Mesothelial cell of epicardium (in vitro differentiated cells): Measurements from ENCODE around the gene FOXK1. TPM values are rescaled to one million over a fixed set of nuclear protein-coding genes. Genes with fewer than 3 reads are reported as not detected.

ENCODE experiments used
- DNase-seq, 2 experiments: peaks; one replicate each; pipeline ENCODE4 v3.0.0; 2021; ENCODE audit warnings: low spot score in 2 of 2; ENCODE audit not compliant: unreplicated experiment in 2 of 2
- H3K27ac Mint-ChIP-seq: 2 replicates; pipeline ENCODE4 v1.8.0; 2021; ENCODE audit warnings: mixed read lengths
- H3K27me3 Mint-ChIP-seq: 2 replicates; pipeline ENCODE4 v1.8.0; 2021; ENCODE audit warnings: low read depth, mixed read lengths
- H3K36me3 Mint-ChIP-seq: 2 replicates; pipeline ENCODE4 v1.8.0; 2021; ENCODE audit warnings: mixed read lengths
- H3K4me1 Mint-ChIP-seq: 2 replicates; pipeline ENCODE4 v1.8.0; 2021; ENCODE audit warnings: mixed read lengths
- H3K4me3 Mint-ChIP-seq: 2 replicates; pipeline ENCODE4 v1.8.0; 2021; ENCODE audit warnings: mild to moderate bottlenecking, moderate library complexity, mixed read lengths
- H3K9me3 Mint-ChIP-seq: 2 replicates; pipeline ENCODE4 v1.8.0; 2021; ENCODE audit warnings: mixed read lengths
- total RNA-seq: library from RNA; stranded (reverse); gene quantifications from 3 replicates; pipeline ENCODE4 v1.2.1, GENCODE V29; 2021
- TF ChIP-seq, protein P1 (sequence below): fragments of 200-600 bp; sonication (generic); IDR thresholded peaks from one replicate; pipeline ENCODE4 v1.5.0; 2021; ENCODE audit warnings: antibody characterized with exemption; ENCODE audit not compliant: unreplicated experiment

Gene FOXK1
- total RNA-seq, 1 donor from 2014 or later: 57.3 TPM

DNA sequence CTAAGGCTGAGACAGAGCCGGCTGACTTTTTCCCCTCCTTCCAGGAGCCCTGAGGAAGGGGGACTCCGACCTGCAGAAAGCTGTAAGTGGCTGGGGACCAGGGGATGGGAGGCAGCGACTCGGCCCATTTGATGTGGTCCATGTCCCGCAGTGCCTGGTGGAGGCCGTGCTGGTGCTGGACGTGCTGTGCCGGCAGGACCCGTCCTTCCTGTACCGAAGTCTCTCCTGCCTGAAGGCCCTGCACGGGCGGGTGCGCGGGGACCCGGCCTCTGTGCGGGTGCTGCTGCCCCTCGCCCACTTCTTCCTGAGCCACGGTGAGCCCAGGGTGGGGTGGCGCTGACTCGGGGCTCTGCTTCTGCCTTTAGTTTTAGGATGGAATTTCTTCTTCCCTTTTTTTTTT, 103.3 kb downstream of the FOXK1 start:
- no peaks in the 10 kb centered on the region for H3K4me1 Mint-ChIP-seq
- no peaks in the 10 kb centered on the region for H3K27me3 Mint-ChIP-seq
- no peak for DNase-seq
- no peak overlapping the region for H3K4me3 Mint-ChIP-seq
- H3K9me3 Mint-ChIP-seq: no peaks in the 10 kb centered on the region
- H3K27ac Mint-ChIP-seq: no peak overlapping the region
- H3K36me3 Mint-ChIP-seq: peaks cover 8% of the 10 kb centered on the region
- TF ChIP-seq, protein P1, sequence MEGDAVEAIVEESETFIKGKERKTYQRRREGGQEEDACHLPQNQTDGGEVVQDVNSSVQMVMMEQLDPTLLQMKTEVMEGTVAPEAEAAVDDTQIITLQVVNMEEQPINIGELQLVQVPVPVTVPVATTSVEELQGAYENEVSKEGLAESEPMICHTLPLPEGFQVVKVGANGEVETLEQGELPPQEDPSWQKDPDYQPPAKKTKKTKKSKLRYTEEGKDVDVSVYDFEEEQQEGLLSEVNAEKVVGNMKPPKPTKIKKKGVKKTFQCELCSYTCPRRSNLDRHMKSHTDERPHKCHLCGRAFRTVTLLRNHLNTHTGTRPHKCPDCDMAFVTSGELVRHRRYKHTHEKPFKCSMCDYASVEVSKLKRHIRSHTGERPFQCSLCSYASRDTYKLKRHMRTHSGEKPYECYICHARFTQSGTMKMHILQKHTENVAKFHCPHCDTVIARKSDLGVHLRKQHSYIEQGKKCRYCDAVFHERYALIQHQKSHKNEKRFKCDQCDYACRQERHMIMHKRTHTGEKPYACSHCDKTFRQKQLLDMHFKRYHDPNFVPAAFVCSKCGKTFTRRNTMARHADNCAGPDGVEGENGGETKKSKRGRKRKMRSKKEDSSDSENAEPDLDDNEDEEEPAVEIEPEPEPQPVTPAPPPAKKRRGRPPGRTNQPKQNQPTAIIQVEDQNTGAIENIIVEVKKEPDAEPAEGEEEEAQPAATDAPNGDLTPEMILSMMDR: no peak

DNA sequence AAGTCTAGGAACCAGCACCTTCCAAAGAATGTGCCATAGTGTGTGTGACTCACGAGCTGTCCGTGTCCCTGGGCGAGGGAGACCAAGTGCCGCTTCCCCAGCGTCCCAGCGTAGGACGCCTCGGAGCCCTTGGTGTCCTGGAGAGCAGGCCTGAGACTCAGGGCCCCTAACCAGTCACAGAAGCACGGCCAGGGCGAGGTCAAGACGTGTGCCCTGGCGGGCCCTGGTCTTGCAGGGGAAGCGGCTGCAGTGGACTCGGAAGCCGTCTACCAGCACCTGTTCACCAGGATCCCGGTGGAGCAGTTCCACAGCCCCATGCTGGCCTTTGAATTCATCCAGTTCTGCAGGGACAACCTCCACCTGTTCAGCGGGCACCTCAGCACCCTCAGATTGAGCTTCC, 103.9 kb downstream of the FOXK1 start:
- peaks cover 8% of the 10 kb centered on the region for H3K36me3 Mint-ChIP-seq
- TF ChIP-seq, protein P1: no peak
- no peak overlapping the region for H3K27ac Mint-ChIP-seq
- DNase-seq: no peak
- no peak overlapping the region for H3K4me3 Mint-ChIP-seq
- H3K27me3 Mint-ChIP-seq: no peaks in the 10 kb centered on the region
- no peaks in the 10 kb centered on the region for H3K9me3 Mint-ChIP-seq
- H3K4me1 Mint-ChIP-seq: no peaks in the 10 kb centered on the region

DNA sequence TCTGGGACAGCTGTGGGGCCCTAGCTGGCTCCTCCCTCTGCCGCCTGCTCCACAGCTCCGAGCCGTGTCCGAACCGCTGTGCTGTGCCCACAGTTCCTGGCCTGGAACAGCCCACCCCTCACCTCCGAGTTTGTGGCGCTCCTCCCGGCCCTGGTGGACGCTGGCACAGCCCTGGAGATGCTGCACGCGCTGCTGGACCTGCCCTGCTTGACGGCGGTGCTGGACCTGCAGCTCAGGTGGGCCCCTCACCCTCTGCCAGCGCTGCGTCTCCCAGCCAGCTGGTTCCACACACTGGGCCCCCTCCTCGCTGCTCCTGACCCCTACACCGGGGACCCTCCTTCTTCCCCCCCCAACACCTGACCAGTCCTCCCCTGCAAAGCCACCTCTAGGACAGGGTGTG, 105.4 kb downstream of the FOXK1 start:
- no peaks in the 10 kb centered on the region for H3K9me3 Mint-ChIP-seq
- H3K27me3 Mint-ChIP-seq: no peaks in the 10 kb centered on the region
- H3K4me1 Mint-ChIP-seq: no peaks in the 10 kb centered on the region
- H3K27ac Mint-ChIP-seq: no peak overlapping the region
- peaks cover 6% of the 10 kb centered on the region for H3K36me3 Mint-ChIP-seq
- no peak overlapping the region for H3K4me3 Mint-ChIP-seq
- TF ChIP-seq, protein P1: no peak
- no peak for DNase-seq

DNA sequence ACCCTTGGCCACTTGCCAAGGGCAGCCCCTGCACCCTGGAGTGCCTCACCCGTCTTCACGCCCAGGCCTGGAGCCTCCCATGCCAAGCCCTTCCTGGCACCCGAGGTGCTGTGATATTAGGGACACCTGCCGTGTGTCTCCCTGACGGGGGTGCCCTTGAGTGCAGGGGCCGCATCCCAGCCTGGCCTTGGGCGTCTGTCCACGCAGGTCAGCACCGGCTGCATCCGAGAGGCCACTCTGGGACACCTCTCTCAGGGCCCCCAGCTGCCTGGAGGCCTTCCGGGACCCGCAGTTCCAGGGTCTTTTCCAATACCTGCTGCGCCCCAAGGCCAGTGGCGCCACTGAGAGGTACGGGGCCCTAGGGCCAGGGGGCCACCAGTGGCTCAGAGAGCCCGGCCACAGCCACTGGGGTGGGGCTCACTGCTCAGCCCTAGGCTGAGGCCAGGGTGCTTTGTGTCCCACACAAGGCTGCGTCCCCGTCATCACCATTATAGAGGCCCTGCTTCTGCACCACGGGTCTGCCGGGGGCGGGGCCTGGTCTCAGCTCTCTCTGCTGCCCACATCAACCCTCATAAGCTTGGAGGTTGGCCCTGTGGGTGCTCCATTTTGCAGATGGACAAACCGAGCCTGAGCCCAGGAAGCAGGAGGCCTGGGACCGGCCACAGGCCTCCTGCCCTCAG, 106.0 kb downstream of the FOXK1 start:
- H3K4me1 Mint-ChIP-seq: no peaks in the 10 kb centered on the region
- H3K36me3 Mint-ChIP-seq: peaks cover 6% of the 10 kb centered on the region
- H3K27me3 Mint-ChIP-seq: no peaks in the 10 kb centered on the region
- H3K9me3 Mint-ChIP-seq: no peaks in the 10 kb centered on the region
- H3K4me3 Mint-ChIP-seq: no peak overlapping the region
- no peak overlapping the region for H3K27ac Mint-ChIP-seq
- no peak for DNase-seq
- TF ChIP-seq, protein P1: no peak

DNA sequence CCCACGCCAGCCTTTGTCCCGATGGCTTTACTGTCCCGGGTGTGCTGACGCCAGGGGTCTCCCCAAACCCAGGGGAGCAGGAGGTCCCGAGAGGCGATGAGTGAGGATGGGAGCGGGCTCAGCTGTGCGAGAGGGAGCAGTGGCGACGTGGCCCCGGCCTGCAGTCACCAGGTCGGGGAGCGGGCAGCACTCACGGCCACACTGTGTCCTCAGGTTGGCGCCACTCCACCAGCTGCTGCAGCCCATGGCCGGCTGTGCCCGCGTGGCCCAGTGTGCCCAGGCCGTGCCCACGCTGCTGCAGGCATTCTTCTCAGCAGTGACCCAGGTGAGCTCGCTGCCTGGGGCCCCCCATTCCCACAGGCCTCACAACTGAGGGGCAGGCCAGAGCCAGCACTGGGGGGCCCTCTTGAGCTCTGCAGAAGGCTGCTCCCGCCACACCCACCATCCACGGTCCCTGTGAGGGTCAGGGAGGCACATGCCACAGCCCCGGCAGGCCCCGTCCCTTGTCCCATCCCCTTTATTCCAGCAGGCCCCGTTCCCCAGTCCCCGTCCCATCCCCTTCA, 106.6 kb downstream of the FOXK1 start:
- Mint-ChIP-seq H3K4me1 (no peaks in the 10 kb centered on the region), H3K27ac (no peak overlapping the region), H3K9me3 (no peaks in the 10 kb centered on the region), H3K36me3 (peaks cover 8% of the 10 kb centered on the region), H3K27me3 (no peaks in the 10 kb centered on the region), H3K4me3 (no peak overlapping the region)
- TF ChIP-seq, protein P1: no peak
- no peak for DNase-seq
